HepG2 (cell line): ENCODE measurements around the gene DAB2IP. TPM values are rescaled to one million over a fixed set of nuclear protein-coding genes. Genes with fewer than 3 reads are reported as not detected.

Source experiments
- ATAC-seq: fragments of 200-7000 bp; cut with Tn5 transposase; 3 replicates; pipeline ENCODE4 v1.9.1; 2020; ENCODE audit warnings: mild to moderate bottlenecking, moderate library complexity
- BruUV-seq: library from RNA; stranded (reverse); fragments of 400-500 nt; replicated peaks from 2 replicates; lab custom pipeline; 2021; lab: Mats Ljungman, UMichigan
- CTCF ChIA-PET: fragments of 300-600 bp; formaldehyde crosslinking; extraction: SDS; loops from one replicate; lab custom pipeline; 2021; ENCODE audit warnings: low total read pairs, inconsistent platforms, low intra/inter-chr PET ratio; lab: Yijun Ruan, JAX
- POLR2A ChIA-PET: fragments of 350-600 bp; sonication (Branson Sonifier 250); formaldehyde crosslinking; loops from one replicate; lab custom pipeline; 2020; ENCODE audit warnings: antibody characterized with exemption, inconsistent platforms; lab: Yijun Ruan, JAX
- DNase-seq: peaks from one replicate; pipeline ENCODE4 v3.0.0-alpha.2; 2015; ENCODE audit warnings: low spot score
- FAIRE-seq: peaks from 3 replicates; lab custom pipeline; 2011; peaks lifted over from hg19 to GRCh38; lab: Jason Lieb, UNC
- H2AFZ ChIP-seq: one replicate; pipeline ENCODE4 v1.6.1; 2011; ENCODE audit warnings: low read length, inconsistent platforms
- H3K27ac ChIP-seq: fragments of 300-600 bp; 3 replicates; pipeline ENCODE4 v1.8.0; 2011; ENCODE audit warnings: mixed run types, mild to moderate bottlenecking, mixed read lengths, low read length, inconsistent platforms; ENCODE audit not compliant: insufficient read depth; ENCODE audit errors: extremely low read length
- H3K27me3 ChIP-seq, 2 experiments: fragments of 200-600 bp in 1 of 2; 2 replicates in 1 of 2; 3 replicates in 1 of 2; pipeline versions ENCODE4 v1.6.0 to v1.8.0; 2011; ENCODE audit warnings: low read length in 2 of 2, mild to moderate bottlenecking in 2 of 2, moderate library complexity in 2 of 2, inconsistent platforms in 1 of 2; ENCODE audit not compliant: insufficient read depth in 2 of 2, control insufficient read depth in 1 of 2
- H3K36me3 ChIP-seq, 2 experiments: fragments of 200-600 bp in 1 of 2; replicated peaks in 1 of 2; 2 replicates in 1 of 2; 3 replicates in 1 of 2; pipeline versions ENCODE4 v1.5.1 to v1.8.0; 2011; ENCODE audit warnings: low read length in 2 of 2, inconsistent platforms in 1 of 2; ENCODE audit not compliant: insufficient read depth in 2 of 2, control insufficient read depth in 1 of 2
- H3K4me1 ChIP-seq: 2 replicates; pipeline ENCODE4 v1.5.1; 2012; ENCODE audit warnings: low read length, inconsistent platforms; ENCODE audit not compliant: insufficient read depth
- H3K4me2 ChIP-seq: 2 replicates; pipeline ENCODE4 v1.6.0; 2011; ENCODE audit warnings: low read depth, low read length, inconsistent platforms
- H3K4me3 ChIP-seq, 3 experiments: fragments of 200-600 bp in 1 of 3; sonication (generic), shearing (Covaris generic) in 1 of 3; replicated peaks in 1 of 3; 2 replicates each; pipeline ENCODE4 v1.5.1; 2011 to 2016; ENCODE audit warnings: low read length in 3 of 3, inconsistent platforms in 2 of 3, low read depth in 2 of 3, mild to moderate bottlenecking in 2 of 3, control low read depth in 1 of 3, mixed read lengths in 1 of 3; ENCODE audit not compliant: insufficient read depth in 1 of 3
- H3K79me2 ChIP-seq: one replicate; pipeline ENCODE4 v1.6.1; 2011; ENCODE audit warnings: low read length, inconsistent platforms; ENCODE audit not compliant: insufficient read depth
- H3K9ac ChIP-seq: 2 replicates; pipeline ENCODE4 v1.6.0; 2011; ENCODE audit warnings: mild to moderate bottlenecking, low read depth, low read length, inconsistent platforms; ENCODE audit not compliant: insufficient read depth
- H3K9me3 ChIP-seq: 2 replicates; pipeline ENCODE4 v1.5.1; 2012; ENCODE audit warnings: mild to moderate bottlenecking, low read length
- H4K20me1 ChIP-seq: 2 replicates; pipeline ENCODE4 v1.6.0; 2011; ENCODE audit warnings: inconsistent platforms, mild to moderate bottlenecking, low read length, moderate library complexity; ENCODE audit not compliant: insufficient read depth
- ARNTL ChIP-seq: sonication (generic); formaldehyde crosslinking; IDR thresholded peaks from 2 replicates; pipeline ENCODE4 v1.4.0; 2020; ENCODE audit warnings: mild to moderate bottlenecking, missing genetic modification reagents
- PRMT3 ChIP-seq: sonication (generic); formaldehyde crosslinking; IDR thresholded peaks from 2 replicates; pipeline ENCODE4 v1.8.1; 2022; ENCODE audit warnings: low read depth, mild to moderate bottlenecking, moderate library complexity, missing genetic modification reagents, borderline replicate concordance
- TGIF2 ChIP-seq: IDR thresholded peaks from 2 replicates; pipeline ENCODE4 v1.6.1; 2016; ENCODE audit warnings: control low read depth, missing compliant biosample characterization
- U2AF2 ChIP-seq: fragments of 200-400 bp; formaldehyde crosslinking; IDR thresholded peaks from 2 replicates; pipeline ENCODE4 v1.6.1; 2017; ENCODE audit warnings: low read depth, mild to moderate bottlenecking, low read length
- ZNF329 ChIP-seq: sonication (generic); formaldehyde crosslinking; IDR thresholded peaks from 2 replicates; pipeline ENCODE4 v1.9.0; 2021; ENCODE audit warnings: low read depth, mild to moderate bottlenecking, missing genetic modification reagents
- ZNF572 ChIP-seq: sonication (generic); formaldehyde crosslinking; IDR thresholded peaks from 2 replicates; pipeline ENCODE4 v1.5.1; 2020; ENCODE audit warnings: mild to moderate bottlenecking, missing genetic modification reagents
- WGBS: methylation state at CpG from one replicate; pipeline ENCODE4 v1.1.6; 2017; ENCODE audit warnings: low lambda C conversion rate; 5-methylcytosine and 5-hydroxymethylcytosine counted together
- in situ Hi-C: cut with HindIII; loops from 2 replicates; pipeline ENCODE4 v1.10.0; 2017; ENCODE audit warnings: low pct_unique_long_range_greater_than_20kb; ENCODE audit not compliant: extremely low pct_ligation_motif_present
- intact Hi-C: fragments of 100-400 bp; cut with micrococcal nuclease; formaldehyde crosslinking; loops from one replicate; pipeline ENCODE4 v1.10.0; 2022; ENCODE audit not compliant: unreplicated experiment
- polyA plus RNA-seq, 8 experiments: library from polyadenylated mRNA; depleted of rRNA in 3 of 8; stranded (reverse) in 7 of 8; unstranded in 1 of 8; fragments of >200 nt; fragmentation: Illumina TruSeq in 4 of 8; extraction: Trizol in 4 of 8; gene quantifications; 2 replicates each; pipeline versions ENCODE4 v1.2.1 to v1.2.3, GENCODE V29; 2011 to 2016; ENCODE audit warnings: low read depth in 4 of 8, missing spikeins in 1 of 8, mixed read lengths in 1 of 8; ENCODE audit not compliant: insufficient read depth in 1 of 8
- total RNA-seq, 5 experiments: library from RNA; depleted of rRNA; stranded (reverse); fragments of >200 nt; fragmentation: Illumina TruSeq; extraction: Trizol; gene quantifications; 2 replicates each; pipeline ENCODE4 v1.2.3, GENCODE V29; 2016; ENCODE audit warnings: low read depth in 1 of 5
- TF ChIP-seq, protein P1 (sequence below): sonication (generic); formaldehyde crosslinking; IDR thresholded peaks from 2 replicates; pipeline ENCODE4 v1.8.0; 2022; ENCODE audit warnings: mild to moderate bottlenecking, missing genetic modification reagents
- TF ChIP-seq, protein P2 (sequence below): IDR thresholded peaks from 2 replicates; pipeline ENCODE4 v1.6.1; 2016; ENCODE audit warnings: low read depth, control low read depth

The DAB2IP gene
- total and polyA plus RNA-seq, 2 of the 13 experiments (the other 11 are each of a cell fraction or from before 2014, with no cell fraction given) = 25.3 to 37.9 TPM

DNA sequence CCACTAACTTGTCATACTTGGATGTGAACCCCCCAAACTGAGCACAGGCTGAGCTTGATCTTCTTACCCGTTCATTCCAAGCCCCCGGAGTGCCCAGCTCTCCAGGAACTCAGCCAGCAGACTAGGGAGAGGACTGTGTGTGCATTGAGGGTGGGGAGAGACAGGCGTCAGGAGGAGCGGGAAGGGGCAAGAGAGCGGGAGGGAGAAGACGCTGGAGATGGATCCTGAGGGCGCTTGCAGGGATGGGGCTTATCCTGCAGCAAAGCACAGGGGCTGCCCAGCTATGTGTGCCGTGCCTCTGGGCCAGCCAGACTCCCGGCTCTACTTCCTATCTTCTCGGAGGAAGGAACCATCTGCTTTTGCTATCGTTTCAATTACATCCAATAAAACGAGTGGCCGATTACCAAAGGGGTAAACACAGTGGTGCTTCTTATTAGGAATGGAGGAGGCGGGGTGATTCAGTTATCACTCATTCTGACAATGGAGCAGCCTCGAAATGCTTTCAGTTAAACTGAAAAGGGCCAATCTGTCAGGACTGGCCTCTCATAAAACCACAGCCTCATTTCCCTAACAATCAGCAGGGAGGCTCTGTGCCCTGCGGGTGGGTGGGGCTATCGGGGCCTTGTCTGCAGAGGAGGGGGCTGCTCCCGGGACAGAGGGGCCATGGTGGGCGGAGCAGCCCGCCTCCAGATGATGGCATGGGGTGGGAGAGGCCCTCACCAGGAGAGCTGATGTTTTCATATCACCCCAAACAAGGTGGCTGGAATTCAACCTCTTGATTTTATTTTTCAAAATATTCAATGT lies 168.2 kb downstream of the DAB2IP start:
- FAIRE-seq (no peak), ATAC-seq (no peak), DNase-seq (no peak)
- no TSS peak for BruUV-seq
- TF ChIP-seq, protein P1, sequence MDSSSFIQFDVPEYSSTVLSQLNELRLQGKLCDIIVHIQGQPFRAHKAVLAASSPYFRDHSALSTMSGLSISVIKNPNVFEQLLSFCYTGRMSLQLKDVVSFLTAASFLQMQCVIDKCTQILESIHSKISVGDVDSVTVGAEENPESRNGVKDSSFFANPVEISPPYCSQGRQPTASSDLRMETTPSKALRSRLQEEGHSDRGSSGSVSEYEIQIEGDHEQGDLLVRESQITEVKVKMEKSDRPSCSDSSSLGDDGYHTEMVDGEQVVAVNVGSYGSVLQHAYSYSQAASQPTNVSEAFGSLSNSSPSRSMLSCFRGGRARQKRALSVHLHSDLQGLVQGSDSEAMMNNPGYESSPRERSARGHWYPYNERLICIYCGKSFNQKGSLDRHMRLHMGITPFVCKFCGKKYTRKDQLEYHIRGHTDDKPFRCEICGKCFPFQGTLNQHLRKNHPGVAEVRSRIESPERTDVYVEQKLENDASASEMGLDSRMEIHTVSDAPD (CRISPR knock-in tag) = no peak
- TF ChIP-seq ARNTL (no peak), ZNF572 (CRISPR knock-in tag) (no peak), PRMT3 (CRISPR knock-in tag) (no peak), ZNF329 (CRISPR knock-in tag) (no peak), U2AF2 (no peak), TGIF2 (CRISPR knock-in tag) (no peak)
- TF ChIP-seq, protein P2, sequence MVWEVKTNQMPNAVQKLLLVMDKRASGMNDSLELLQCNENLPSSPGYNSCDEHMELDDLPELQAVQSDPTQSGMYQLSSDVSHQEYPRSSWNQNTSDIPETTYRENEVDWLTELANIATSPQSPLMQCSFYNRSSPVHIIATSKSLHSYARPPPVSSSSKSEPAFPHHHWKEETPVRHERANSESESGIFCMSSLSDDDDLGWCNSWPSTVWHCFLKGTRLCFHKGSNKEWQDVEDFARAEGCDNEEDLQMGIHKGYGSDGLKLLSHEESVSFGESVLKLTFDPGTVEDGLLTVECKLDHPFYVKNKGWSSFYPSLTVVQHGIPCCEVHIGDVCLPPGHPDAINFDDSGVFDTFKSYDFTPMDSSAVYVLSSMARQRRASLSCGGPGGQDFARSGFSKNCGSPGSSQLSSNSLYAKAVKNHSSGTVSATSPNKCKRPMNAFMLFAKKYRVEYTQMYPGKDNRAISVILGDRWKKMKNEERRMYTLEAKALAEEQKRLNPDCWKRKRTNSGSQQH (CRISPR knock-in tag) = no peak
- H3K27ac ChIP-seq = no peak overlapping the region
- ChIA-PET CTCF (no interaction called here), POLR2A (interaction anchor here (1.0 kb wide), 1 partner anchor 69 kb away, joined by 3 read pairs; no protein-coding TSS in a partner anchor)
- no peaks in the 10 kb centered on the region for H3K36me3 ChIP-seq
- H3K4me2 ChIP-seq = no peak overlapping the region
- no peaks in the 10 kb centered on the region for H4K20me1 ChIP-seq
- 26% methylated on average over 18 of the region's 20 CpGs for WGBS
- intact Hi-C loops (loop anchor here (10.0 kb wide), 1 partner anchor 75 kb away; no protein-coding TSS in a partner anchor), in situ Hi-C loops (no loop called here)
- no peak overlapping the region for H2AFZ ChIP-seq
- H3K79me2 ChIP-seq = no peaks in the 10 kb centered on the region
- H3K4me1 ChIP-seq = peaks cover 2% of the 10 kb centered on the region; the same call in 1 of the 2 replicates
- H3K4me3 ChIP-seq = no peak overlapping the region
- H3K9me3 ChIP-seq = no peaks in the 10 kb centered on the region
- H3K9ac ChIP-seq = no peak overlapping the region
- peaks cover 1 to 64% of the 10 kb centered on the region in 2 experiments; a peak in 4 of 5 replicates for H3K27me3 ChIP-seq
